CD4-positive, alpha-beta T cell treated with Interleukin-4 for 1 hour (primary cell): Measurements from ENCODE around the gene BLOC1S4.
"Not testable (repeated sequence)": the region's sequence is repeated elsewhere in the genome, so short reads cannot be mapped to it uniquely, and the experiment has no call there.

Experiments used
- DNase-seq, 2 donors: peaks; one replicate each; pipeline ENCODE4 v3.0.0-alpha.2; 2020 to 2022

Gene BLOC1S4

DNA sequence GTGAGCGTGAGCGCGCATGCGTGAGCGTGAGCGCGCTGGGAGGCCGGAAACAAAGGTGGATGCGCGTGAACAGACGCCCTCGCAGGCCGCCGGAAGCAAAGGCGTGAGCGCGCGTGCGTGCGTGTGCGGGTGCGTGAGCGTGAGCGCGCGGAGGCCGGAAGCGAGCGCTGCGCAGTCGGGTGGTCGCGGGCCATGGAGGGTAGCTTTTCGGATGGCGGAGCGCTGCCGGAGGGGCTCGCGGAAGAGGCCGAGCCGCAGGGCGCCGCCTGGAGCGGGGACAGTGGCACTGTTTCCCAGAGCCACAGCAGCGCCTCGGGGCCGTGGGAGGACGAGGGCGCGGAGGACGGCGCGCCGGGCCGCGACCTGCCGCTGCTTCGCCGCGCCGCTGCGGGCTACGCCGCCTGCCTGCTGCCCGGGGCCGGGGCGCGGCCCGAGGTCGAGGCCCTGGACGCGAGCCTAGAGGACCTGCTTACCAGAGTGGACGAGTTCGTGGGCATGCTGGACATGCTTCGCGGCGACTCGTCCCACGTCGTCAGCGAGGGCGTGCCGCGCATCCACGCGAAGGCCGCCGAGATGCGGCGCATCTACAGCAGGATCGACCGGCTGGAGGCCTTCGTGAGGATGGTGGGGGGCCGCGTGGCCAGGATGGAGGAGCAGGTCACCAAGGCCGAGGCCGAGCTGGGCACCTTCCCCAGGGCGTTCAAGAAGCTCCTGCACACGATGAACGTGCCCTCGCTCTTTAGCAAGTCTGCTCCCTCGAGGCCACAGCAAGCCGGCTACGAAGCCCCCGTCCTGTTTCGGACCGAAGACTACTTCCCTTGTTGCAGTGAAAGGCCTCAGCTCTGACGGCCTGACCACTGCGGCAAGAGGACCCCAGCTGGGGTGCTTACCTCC lies at the start of gene BLOC1S4:
BLOC1S4 (plus strand) TSS at position 157 of the 894 bp plus-strand sequence; CDS start at position 193, 36 bp downstream.
- DNase-seq = peak; percentile 93 to 94

GRCh38 chr4:6668391-6668790 lies 47.6 kb upstream of the BLOC1S4 start:
- no peak for DNase-seq

DNA sequence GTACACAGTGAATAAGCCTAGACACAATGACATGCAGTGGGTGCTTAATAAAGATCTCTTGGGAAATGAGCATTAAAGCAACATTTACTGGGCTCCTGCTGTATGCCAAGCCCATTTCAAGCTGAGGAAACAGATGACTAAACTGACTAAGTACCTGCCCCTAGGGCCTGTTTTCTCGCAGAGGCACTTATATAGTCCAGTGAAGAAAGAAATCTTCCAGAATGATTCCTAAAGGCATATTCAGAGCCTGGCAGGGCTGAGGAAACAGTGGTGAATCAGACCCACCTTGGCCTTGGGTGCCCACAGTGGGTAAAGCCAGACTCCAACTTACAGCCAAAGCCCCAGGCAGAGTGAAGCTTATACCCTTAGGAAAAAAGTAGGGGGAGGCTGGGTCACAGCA lies 44.3 kb upstream of the BLOC1S4 start:
- no peak for DNase-seq

GRCh38 chr4:6672131-6672530 lies 43.8 kb upstream of the BLOC1S4 start:
- no peak for DNase-seq

GRCh38 chr4:6672541-6673190 lies 43.3 kb upstream of the BLOC1S4 start:
- not testable (repeated sequence) for DNase-seq

DNA sequence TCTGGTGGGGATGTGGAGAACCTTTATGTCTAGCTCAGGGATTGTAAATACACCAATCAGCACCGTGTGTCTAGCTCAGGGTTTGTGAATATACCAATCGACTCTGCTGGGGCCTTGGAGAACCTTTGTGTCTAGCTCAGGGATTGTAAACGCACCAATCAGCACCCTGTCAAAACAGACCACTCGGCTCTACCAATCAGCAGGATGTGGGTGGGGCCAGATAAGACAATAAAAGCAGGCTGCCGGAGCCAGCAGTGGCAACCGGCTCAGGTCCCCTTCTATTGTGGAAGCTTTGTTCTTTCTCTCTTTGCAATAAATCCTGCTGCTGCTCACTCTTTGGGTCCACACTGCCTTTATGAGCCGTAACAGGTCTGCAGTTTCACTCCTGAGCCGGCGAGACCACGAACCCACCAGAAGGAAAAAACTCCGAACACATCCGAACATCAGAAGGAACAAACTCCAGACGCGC lies 42.7 kb upstream of the BLOC1S4 start:
- DNase-seq = peak; percentile 76 to 78

GRCh38 chr4:6673660-6674499 lies 42.1 kb upstream of the BLOC1S4 start:
- DNase-seq = peak; percentile 95 to 97

DNA sequence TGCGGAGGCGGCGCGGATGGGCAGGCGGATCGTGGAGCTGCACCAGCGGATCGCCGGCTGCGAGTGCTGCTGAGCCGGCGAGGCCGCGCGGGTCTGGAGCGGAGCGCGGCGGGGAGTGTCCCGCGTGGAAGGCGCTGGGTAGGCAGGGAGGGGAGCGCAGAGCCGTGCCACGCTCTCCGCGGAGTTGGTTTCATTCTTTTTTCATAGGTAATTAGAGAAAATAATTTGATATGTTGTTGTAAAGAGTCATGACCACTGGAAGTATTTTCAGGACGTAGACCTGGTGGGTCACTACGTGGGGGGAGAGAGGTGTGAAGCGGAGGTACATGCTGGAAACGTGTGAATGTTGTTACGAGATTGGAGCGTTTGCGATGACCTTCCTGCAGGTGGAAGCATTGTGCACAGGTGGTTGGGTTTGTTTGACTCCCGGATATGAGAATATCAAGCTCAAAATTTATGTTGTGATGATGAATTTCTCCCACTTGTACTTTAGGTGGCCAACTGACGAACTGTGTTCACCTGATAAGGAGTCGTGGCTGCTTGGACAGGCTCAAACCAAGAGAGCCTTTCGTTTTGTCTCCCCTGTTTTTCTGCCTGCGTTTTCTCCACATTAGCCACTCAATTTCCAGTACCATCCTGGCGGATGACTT lies 41.3 kb upstream of the BLOC1S4 start:
- DNase-seq = peak; percentile 75 to 85

DNA sequence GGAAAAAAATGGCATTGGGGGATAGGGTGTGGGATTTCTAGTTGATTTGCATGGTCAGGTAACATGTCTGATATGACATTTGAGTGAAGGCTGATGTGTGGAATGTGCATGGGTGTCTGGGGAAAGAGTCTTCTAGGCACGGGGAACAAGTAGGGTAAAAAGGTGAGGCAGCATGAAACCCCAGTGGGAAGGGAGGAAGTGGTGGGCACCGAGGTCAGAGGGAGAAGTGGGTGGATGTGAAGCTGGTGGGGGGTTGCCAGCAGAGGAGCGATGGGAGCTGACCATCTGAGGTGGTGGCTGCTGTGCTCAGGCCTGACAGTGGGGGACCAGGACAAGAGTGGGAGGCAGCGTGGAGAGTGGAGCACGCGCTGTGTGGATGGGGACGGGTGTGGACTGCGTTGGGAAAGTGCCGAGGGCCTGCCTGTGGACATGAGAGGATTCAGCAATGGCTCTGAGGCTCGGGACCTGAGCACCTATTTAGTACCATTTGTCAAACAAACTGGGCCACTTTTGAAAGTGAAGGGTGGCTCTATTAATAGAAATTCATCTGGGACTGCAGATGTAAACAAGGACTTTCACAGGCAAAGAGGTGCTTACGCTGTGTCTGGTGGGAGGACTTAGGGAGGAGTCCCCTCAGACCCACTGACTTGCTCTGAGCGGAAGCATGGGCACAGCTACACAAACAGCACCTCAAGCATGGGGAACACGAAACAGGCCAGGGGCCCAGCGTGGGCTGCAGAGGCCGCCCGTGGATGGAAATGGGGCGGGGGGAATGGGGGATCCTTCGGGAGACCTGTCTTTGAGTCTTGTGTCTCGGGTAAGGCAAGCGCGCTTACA lies 39.0 kb upstream of the BLOC1S4 start:
- DNase-seq = no peak

DNA sequence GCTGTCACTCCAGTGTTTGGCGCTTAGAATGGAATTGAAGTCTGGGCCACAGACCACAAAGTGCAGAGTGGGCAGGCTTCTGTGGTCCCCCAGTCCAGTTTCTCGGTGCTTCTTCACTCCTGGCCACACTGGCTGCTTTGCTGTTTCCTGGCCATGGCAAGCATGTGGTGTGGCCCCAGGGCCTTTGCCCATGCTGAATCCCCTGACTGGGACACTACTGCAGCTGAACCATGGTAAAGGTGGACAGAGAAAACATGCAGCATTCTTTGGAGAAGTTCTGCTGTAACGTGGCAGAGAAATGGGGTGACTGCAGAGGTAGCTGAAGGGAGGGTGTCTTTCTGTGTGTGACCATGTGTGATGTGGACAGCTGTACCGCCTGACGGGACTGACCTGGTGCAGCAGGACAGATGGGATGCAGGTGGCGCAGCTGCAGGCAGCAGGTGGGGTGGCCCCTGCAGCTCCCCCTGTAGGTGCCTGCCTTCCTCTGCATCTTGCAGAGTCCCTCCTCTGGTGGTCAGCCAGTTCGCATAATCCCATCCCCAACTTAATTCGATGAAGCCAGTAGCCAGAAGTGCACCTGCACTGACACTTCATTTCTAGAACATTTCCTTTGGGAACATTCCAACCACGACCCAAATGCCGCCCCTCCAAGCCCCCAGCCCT lies 35.5 kb upstream of the BLOC1S4 start:
- no peak for DNase-seq

DNA sequence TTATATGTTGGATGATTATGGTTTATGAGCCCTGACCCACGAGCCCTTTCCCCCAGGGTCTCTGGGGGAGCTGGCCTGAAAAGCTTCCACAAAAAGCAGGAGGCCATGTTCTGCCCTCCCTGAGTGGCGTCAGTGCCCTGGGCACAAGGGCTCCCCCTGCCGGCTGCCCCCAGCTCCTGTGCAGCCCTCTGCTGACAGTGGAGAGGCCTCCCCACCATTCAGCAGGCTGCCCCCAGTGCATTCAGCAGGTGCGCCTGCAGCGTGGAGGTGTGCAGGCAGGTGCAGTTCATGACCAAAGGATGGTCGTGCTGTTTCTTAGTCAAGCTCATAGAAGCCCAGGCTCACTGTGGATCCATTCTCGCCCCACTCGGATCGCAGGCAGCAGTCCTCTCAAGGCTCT lies 34.8 kb upstream of the BLOC1S4 start:
- no peak for DNase-seq

- no peak for DNase-seq
These were observed 32.9 kb upstream of the BLOC1S4 start for GRCh38 chr4:6682862-6683590.

DNA sequence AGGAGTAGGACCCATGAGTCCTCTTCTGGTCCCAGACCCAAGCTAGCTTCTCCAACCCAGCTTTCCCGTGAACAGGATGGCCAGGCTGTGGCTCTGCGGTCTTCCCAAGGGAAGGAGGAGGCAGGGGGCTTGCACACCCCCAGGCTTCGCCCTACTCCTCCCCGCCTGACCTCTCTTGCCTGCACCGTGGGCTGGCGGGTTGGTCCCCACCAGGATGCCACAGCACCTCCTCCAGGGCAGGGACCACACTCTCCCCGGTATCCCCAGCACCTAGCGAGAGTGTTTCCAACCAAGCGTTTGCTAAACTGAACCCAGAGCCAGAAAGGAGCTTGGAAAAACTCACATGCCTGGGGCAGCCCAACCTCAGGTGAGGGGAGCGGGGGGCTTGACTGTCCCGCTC lies 31.3 kb upstream of the BLOC1S4 start:
- no peak for DNase-seq

GRCh38 chr4:6686104-6686787 lies 29.7 kb upstream of the BLOC1S4 start:
- DNase-seq = no peak

- no peak for DNase-seq
These were observed 27.8 kb upstream of the BLOC1S4 start for GRCh38 chr4:6687947-6688878.

DNA sequence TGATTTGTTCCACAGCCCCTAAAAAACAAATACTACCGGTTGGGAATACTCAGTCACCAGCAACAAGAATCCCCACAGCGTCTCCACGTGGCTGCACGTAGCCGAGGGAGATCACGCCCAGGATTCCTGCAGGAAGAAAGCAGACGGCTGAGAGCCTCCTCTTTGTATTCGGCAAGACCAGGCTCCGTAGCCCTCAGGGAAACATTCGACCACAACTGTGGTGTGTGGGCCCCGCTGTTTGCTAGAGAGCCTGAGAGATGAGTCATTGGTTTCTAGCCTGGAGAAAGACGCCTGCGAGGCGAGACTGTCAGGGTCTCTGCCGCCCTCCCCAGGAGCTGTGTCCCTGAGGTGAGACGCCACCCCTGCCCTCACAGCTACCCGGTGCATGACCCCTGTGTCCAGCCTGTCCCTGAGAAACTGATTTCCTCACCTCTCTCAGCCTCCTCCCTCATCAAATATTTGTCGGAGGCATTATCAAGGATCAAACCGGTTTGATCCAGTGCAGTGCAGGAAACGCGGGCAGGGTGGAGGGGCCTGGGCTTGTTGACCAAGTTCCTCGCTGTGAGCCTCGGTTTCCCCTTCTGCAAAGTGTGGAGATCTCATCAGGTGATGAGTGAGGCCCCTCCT lies 27.0 kb upstream of the BLOC1S4 start:
- DNase-seq = peak; percentile 59 to 69

DNA sequence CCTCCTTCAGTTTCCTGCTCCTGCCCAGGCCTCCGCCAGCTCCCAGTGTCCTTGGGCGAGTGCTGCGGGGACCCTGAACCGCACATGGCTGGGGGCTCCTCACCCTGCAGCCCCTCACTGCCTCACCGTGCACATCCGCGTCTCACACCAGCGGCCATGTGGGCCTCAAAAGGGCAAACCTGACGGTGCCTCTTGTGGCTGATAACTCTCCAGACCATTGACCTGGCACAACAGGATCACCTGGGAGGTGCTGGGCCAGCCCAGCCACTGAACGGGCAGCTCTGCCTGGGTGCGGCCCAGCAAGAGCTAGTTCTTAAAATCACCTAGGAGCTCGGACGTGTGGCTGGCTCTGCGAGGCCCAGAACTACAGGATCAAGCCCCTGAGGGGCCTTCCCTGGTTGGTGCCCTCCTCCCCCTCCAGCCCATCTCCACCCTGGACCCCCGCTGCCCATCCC lies 26.4 kb upstream of the BLOC1S4 start:
- no peak for DNase-seq

DNA sequence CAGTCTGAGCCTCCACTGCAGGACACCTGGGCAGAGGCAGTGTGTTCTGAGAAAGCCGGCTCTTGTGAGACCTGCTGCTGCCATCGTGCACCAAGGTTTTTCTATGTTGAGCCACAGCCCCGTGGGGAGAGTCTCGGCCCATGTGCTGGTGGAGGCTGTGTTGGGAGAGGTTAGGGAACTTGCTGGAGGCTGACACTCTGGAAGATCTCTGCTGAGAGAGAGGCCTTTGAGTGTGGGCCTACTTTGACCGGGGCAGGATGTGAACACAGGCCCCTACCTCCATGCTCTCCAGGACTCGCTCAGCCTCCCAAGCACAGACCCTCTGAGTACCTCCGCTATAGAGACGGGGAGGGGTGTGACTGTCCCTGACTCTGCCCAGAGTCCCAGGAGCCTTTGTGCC lies 23.6 kb upstream of the BLOC1S4 start:
- DNase-seq = no peak
